NT2/D1 (cell line): ENCODE measurements around the gene TMEM129.

Experiments
- DNase-seq: peaks from one replicate; pipeline ENCODE4 v3.0.0-alpha.2; 2011; ENCODE audit warnings: low read depth, low spot score
- H3K27me3 ChIP-seq: 2 replicates; pipeline ENCODE4 v1.6.0; 2011; ENCODE audit warnings: mild to moderate bottlenecking; ENCODE audit not compliant: insufficient read length, insufficient read depth
- H3K36me3 ChIP-seq: 2 replicates; pipeline ENCODE4 v1.6.1; 2011; ENCODE audit warnings: mild to moderate bottlenecking, low read length, mixed read lengths; ENCODE audit not compliant: insufficient read depth, insufficient read length
- H3K4me1 ChIP-seq: 2 replicates; pipeline ENCODE4 v1.5.1; 2011; ENCODE audit not compliant: insufficient read depth, insufficient read length
- H3K4me3 ChIP-seq: 2 replicates; pipeline ENCODE4 v1.5.1; 2011; ENCODE audit warnings: low read depth; ENCODE audit not compliant: insufficient read length
- H3K9ac ChIP-seq: 2 replicates; pipeline ENCODE4 v1.6.0; 2011; ENCODE audit warnings: low read depth; ENCODE audit not compliant: insufficient read length
- H3K9me3 ChIP-seq: 2 replicates; pipeline ENCODE4 v1.5.1; 2011; ENCODE audit warnings: mild to moderate bottlenecking, low read length; ENCODE audit not compliant: insufficient read depth
- SUZ12 ChIP-seq: IDR thresholded peaks from 2 replicates; pipeline ENCODE4 v1.6.1; 2011; ENCODE audit not compliant: insufficient read length, insufficient read depth; ENCODE audit errors: extremely low read depth
- YY1 ChIP-seq: IDR thresholded peaks from 2 replicates; pipeline ENCODE4 v1.6.1; 2011; ENCODE audit not compliant: insufficient read length, insufficient read depth
- ZNF274 ChIP-seq: IDR thresholded peaks from 2 replicates; pipeline ENCODE4 v1.6.1; 2011; ENCODE audit warnings: mild to moderate bottlenecking, low read depth, low read length

TMEM129 gene

DNA sequence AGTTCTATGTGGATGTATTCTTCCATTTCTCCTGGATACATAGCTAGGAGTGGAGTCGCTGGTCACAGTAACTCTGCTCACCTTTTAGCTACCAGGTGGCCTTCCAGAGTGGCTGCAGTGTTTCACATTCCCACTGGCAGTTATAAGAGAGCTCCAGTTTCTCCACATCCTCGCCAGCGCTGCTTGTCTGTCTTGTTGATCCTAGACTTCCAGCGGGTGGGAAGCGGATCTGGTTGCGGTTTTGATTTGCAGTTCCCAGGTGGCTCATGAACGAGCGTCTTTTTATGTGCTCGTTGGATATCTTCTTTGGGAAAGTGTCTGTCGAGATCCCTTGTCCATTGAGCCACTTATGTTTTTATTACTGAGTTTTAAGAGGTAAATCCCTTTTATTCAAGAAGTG lies 11.8 kb upstream of the TMEM129 start:
- H3K9ac ChIP-seq = no peak overlapping the region

DNA sequence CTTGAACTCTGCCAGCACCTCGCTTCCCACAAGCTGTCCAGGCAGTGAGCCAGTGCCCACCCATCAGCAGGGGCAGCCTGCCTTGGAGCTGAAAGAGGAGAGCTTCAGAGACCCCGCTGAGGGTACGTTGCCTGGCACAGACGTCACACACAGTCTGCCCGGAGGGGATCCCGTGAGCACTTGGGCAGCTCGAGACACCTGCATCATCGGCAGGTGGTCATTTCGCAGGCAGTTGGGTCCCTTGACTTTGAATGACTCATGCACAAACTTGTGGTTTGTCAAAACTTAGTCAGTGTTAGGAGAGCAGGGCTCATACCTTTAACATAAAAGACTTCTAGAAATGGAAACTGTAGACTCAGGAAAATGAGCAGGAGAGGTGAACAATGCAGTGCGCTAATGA lies 10.1 kb upstream of the TMEM129 start:
- H3K4me3 ChIP-seq = no peak overlapping the region
- TF ChIP-seq YY1 (no peak), ZNF274 (no peak), SUZ12 (no peak)
- no peaks in the 10 kb centered on the region for H3K27me3 ChIP-seq
- no peak for DNase-seq
- H3K9me3 ChIP-seq = peaks cover 19% of the 10 kb centered on the region; the same call in 1 of the 2 replicates
- H3K9ac ChIP-seq = no peak overlapping the region
- H3K4me1 ChIP-seq = peaks cover 3% of the 10 kb centered on the region
- H3K36me3 ChIP-seq = peaks cover 91% of the 10 kb centered on the region

More for the DNA sequence above, 11.8 kb upstream of the TMEM129 start:
- H3K4me1 ChIP-seq = no peaks in the 10 kb centered on the region
- no peaks in the 10 kb centered on the region for H3K27me3 ChIP-seq
- no peak overlapping the region for H3K4me3 ChIP-seq
- no peak for DNase-seq
- H3K36me3 ChIP-seq = peaks cover 91% of the 10 kb centered on the region
- TF ChIP-seq ZNF274 (no peak), YY1 (no peak), SUZ12 (no peak)
- H3K9me3 ChIP-seq = peaks cover 37% of the 10 kb centered on the region

DNA sequence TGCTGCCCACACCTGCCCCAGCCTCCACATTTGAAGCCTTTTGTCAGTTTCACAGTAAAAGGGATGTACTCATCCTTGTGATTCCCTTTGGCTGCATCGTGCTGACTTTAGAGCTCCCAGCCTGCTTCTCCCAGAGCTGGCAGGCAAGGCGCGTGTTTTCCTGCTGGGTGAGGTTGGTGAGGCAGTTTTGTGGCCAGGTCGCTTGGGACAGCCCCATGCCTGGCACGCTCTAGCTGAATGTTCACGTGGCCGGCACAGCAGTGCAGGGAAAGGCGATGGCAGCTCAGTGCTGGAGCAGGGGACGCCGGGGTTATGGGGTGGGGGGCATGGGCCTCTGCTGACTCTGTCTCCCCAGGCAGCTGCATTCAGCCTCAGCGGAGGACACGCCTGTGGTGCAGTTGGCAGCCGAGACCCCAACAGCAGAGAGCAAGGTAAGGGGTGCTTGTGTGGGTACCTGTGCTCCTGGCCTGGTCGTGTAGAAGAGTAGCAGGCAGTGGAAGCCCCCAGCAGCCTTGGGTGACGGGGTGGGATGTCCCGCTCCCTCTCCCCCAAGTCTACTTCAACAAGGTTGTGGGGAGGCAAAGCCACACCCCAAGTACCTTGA lies 9.5 kb upstream of the TMEM129 start:
- no peak overlapping the region for H3K9ac ChIP-seq
- peaks cover 14% of the 10 kb centered on the region; the same call in 1 of the 2 replicates for H3K9me3 ChIP-seq
- H3K4me3 ChIP-seq = no peak overlapping the region
- H3K27me3 ChIP-seq = no peaks in the 10 kb centered on the region
- H3K4me1 ChIP-seq = peaks cover 8% of the 10 kb centered on the region
- H3K36me3 ChIP-seq = peaks cover 93% of the 10 kb centered on the region
- DNase-seq = no peak
- TF ChIP-seq ZNF274 = no peak
- TF ChIP-seq YY1 = no peak
- TF ChIP-seq SUZ12 = no peak

DNA sequence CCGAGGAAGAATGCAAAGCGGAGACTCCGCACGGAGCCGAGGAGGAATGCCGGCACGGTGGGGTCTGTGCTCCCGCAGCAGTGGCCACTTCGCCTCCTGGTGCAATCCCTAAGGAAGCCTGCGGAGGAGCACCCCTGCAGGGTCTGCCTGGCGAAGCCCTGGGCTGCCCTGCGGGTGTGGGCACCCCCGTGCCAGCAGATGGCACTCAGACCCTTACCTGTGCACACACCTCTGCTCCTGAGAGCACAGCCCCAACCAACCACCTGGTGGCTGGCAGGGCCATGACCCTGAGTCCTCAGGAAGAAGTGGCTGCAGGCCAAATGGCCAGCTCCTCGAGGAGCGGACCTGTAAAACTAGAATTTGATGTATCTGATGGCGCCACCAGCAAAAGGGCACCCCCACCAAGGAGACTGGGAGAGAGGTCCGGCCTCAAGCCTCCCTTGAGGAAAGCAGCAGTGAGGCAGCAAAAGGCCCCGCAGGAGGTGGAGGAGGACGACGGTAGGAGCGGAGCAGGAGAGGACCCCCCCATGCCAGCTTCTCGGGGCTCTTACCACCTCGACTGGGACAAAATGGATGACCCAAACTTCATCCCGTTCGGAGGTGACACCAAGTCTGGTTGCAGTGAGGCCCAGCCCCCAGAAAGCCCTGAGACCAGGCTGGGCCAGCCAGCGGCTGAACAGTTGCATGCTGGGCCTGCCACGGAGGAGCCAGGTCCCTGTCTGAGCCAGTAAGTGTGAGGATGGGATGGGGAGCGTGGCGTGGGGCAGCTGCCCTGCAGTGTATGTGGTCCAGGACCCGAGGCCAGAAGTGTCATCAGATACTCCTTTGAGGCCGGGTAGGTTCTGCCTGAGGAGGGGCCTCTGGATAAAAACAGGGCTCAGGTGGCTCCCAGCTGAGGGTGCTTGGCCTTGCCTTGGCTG lies 7.2 kb upstream of the TMEM129 start:
- Histone ChIP-seq H3K4me3 (no peak overlapping the region), H3K9me3 (no peaks in the 10 kb centered on the region), H3K36me3 (peaks cover 92% of the 10 kb centered on the region), H3K9ac (no peak overlapping the region), H3K4me1 (peaks cover 14% of the 10 kb centered on the region), H3K27me3 (no peaks in the 10 kb centered on the region)
- no peak for TF ChIP-seq ZNF274
- no peak for TF ChIP-seq YY1
- TF ChIP-seq SUZ12 = no peak
- no peak for DNase-seq

DNA sequence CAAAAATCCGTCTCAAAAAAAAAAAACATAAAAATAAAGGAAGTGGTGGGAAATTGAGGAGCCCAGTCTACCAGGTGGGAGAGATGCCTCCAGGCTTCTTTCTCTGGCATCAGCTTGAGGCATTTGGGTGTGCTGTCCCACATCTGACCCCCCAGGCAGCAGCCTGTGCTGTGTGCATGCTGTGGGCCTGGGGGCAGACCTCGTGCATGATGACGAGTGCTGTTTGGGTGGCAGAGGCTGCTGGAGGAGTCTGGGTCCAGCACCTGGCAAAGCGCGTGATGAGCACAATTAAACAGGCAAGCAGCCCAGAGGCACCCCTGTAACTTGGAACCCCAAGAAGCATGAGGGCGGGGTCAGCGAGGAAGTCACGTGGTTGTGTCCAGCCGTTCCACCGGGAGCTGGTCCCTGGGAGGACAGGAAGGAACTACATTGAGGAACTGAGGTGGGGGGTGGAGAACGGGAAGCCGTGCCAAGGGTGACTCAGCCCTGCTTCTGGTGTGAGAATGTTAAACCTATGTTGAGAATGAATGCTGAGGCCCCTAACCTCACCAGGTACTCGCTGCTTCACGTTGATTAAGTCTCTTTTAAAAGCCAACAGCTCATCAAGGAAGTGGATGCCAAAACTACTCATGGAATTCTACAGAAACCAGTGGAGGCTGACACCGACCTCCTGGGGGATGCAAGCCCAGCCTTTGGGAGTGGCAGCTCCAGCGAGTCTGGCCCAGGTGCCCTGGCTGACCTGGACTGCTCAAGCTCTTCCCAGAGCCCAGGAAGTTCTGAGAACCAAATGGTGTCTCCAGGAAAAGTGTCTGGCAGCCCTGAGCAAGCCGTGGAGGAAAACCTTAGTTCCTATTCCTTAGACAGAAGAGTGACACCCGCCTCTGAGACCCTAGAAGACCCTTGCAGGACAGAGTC lies 6.3 kb upstream of the TMEM129 start:
- H3K4me1 ChIP-seq = peaks cover 21% of the 10 kb centered on the region
- H3K9me3 ChIP-seq = no peaks in the 10 kb centered on the region
- H3K9ac ChIP-seq = no peak overlapping the region
- TF ChIP-seq SUZ12 (no peak), ZNF274 (no peak), YY1 (no peak)
- no peak for DNase-seq
- H3K27me3 ChIP-seq = no peaks in the 10 kb centered on the region
- H3K4me3 ChIP-seq = no peak overlapping the region
- peaks cover 92% of the 10 kb centered on the region for H3K36me3 ChIP-seq

DNA sequence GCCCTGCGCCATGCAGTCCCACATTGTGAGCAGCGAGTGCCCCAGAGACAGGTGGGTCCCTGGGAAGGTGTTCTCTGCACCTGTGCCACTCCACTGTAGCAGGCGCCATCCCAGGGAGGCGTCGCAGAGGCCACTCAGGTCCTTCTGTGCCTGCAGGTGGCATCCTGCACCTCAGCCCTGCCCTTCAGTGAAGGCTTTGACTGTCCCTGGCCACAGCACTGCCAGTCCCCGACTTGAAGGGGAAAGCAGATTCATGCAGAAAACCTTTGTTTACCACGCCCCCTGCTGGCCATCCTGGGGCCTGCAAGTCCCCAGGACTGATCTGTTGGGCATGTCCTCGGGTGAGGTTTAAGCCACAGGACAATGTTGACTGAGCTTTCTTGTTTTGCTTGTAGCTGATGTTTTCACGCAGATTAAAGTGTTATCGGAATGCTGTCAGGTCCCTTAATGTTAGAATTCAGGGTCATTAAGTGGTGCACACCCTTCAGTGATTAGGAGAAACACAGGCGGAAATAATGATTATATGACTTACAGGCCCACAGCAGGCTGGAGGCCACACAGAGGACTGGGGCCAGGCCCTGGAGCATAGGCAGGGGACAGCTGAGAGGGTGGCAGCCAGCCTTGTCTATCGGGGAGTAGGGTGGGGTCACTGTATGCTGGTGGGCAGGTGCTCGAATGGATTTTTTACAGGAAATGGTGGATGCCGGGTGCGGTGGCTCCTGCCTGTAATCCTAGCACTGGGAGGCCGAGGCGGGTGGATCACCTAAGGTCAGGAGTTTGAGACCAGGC lies 5.2 kb upstream of the TMEM129 start:
- no peak for TF ChIP-seq ZNF274
- no peak for TF ChIP-seq SUZ12
- no peak for TF ChIP-seq YY1
- H3K9me3 ChIP-seq = no peaks in the 10 kb centered on the region
- H3K9ac ChIP-seq = peak overlapping the region; percentile 21
- no peaks in the 10 kb centered on the region for H3K27me3 ChIP-seq
- H3K4me1 ChIP-seq = peaks cover 21% of the 10 kb centered on the region
- peaks cover 87% of the 10 kb centered on the region for H3K36me3 ChIP-seq
- peak; percentile 81 for DNase-seq
- no peak overlapping the region for H3K4me3 ChIP-seq
